K562 (cell line): ENCODE measurements around the gene CMIP. TPM values are rescaled to one million over a fixed set of nuclear protein-coding genes. Genes with fewer than 3 reads are reported as not detected.

ENCODE experiments used
- ATAC-seq: fragments of 200-7000 bp; cut with Tn5 transposase; 3 replicates; pipeline ENCODE4 v1.9.1; 2020; ENCODE audit warnings: moderate library complexity
- BruUV-seq: library from RNA; stranded (reverse); fragments of 400-500 nt; replicated peaks from 2 replicates; lab custom pipeline; 2021; lab: Mats Ljungman, UMichigan
- CTCF ChIA-PET: fragments of 300-600 bp; formaldehyde crosslinking; extraction: SDS; loops from one replicate; lab custom pipeline; 2021; ENCODE audit warnings: low intra/inter-chr PET ratio; lab: Yijun Ruan, JAX
- POLR2A ChIA-PET: fragments of 300-600, 350-650 bp; sonication (Branson Sonifier 250); formaldehyde crosslinking; extraction: SDS; loops from one replicate; lab custom pipeline; 2021; ENCODE audit warnings: antibody characterized with exemption, inconsistent platforms; lab: Yijun Ruan, JAX
- DNase-seq, 4 experiments: peaks; one replicate each; pipeline versions ENCODE4 v3.0.0 to v3.0.0-alpha.2; 2011 to 2018; ENCODE audit warnings: low spot score in 3 of 4, mixed read lengths in 3 of 4; ENCODE audit errors: extremely low read depth in 1 of 4
- FAIRE-seq: peaks from 2 replicates; lab custom pipeline; 2011; peaks lifted over from hg19 to GRCh38; lab: Jason Lieb, UNC
- H2AFZ ChIP-seq: 2 replicates; pipeline ENCODE4 v1.6.0; 2011; ENCODE audit warnings: low read depth, low read length, control low read depth, inconsistent platforms
- H3K27ac ChIP-seq: fragments of 200-600 bp; 3 replicates; pipeline ENCODE4 v1.8.0; 2011; ENCODE audit warnings: low read depth, mild to moderate bottlenecking, control low read depth, inconsistent platforms, low read length, moderate library complexity, mixed read lengths; ENCODE audit errors: extremely low read depth
- H3K27me3 ChIP-seq, 2 experiments: fragments of 300-600 bp in 1 of 2; 2 replicates in 1 of 2; 3 replicates in 1 of 2; pipeline versions ENCODE4 v1.6.0 to v1.8.0; 2011; ENCODE audit warnings: inconsistent platforms in 2 of 2, low read length in 2 of 2, mild to moderate bottlenecking in 1 of 2, mixed read lengths in 1 of 2, moderate library complexity in 1 of 2; ENCODE audit not compliant: control insufficient read depth in 2 of 2, insufficient read depth in 2 of 2
- H3K36me3 ChIP-seq: fragments of 300-600 bp; 3 replicates; pipeline ENCODE4 v1.8.0; 2011; ENCODE audit warnings: mild to moderate bottlenecking, low read length, inconsistent platforms; ENCODE audit not compliant: control insufficient read depth, insufficient read depth
- H3K4me1 ChIP-seq, 2 experiments: fragments of 200-600 bp in 1 of 2; replicated peaks in 1 of 2; 2 replicates in 1 of 2; 3 replicates in 1 of 2; pipeline versions ENCODE4 v1.5.1 to v1.8.0; 2011; ENCODE audit warnings: inconsistent platforms in 2 of 2, low read length in 2 of 2, mild to moderate bottlenecking in 1 of 2, mixed read lengths in 1 of 2, moderate library complexity in 1 of 2; ENCODE audit not compliant: control insufficient read depth in 2 of 2, insufficient read depth in 2 of 2
- H3K4me2 ChIP-seq: 2 replicates; pipeline ENCODE4 v1.6.1; 2011; ENCODE audit warnings: low read length, control low read depth, inconsistent platforms, mixed read lengths; ENCODE audit not compliant: insufficient read depth
- H3K4me3 ChIP-seq: fragments of 200-600 bp; sonication (generic), shearing (Covaris generic); 2 replicates; pipeline ENCODE4 v1.5.1; 2016; ENCODE audit warnings: control low read depth, inconsistent platforms
- H3K79me2 ChIP-seq: fragments of 200-600 bp; 3 replicates; pipeline ENCODE4 v1.8.0; 2011; ENCODE audit warnings: low read length, inconsistent platforms; ENCODE audit not compliant: control insufficient read depth, insufficient read depth
- H3K9ac ChIP-seq, 2 experiments: 2 replicates each; pipeline versions ENCODE4 v1.6.0 to v1.6.1; 2011; ENCODE audit warnings: low read depth in 2 of 2, low read length in 2 of 2, control low read depth in 1 of 2, inconsistent platforms in 1 of 2, mild to moderate bottlenecking in 1 of 2, mixed read lengths in 1 of 2; ENCODE audit not compliant: insufficient read depth in 1 of 2
- H3K9me1 ChIP-seq: one replicate; pipeline ENCODE4 v1.6.0; 2011; ENCODE audit warnings: inconsistent platforms, mild to moderate bottlenecking, low read length, moderate library complexity; ENCODE audit not compliant: control insufficient read depth, insufficient read depth
- H3K9me3 ChIP-seq: replicated peaks from 2 replicates; pipeline ENCODE4 v1.5.1; 2011; ENCODE audit warnings: low read depth, low read length, inconsistent platforms; ENCODE audit not compliant: control insufficient read depth, insufficient read depth
- H4K20me1 ChIP-seq: replicated peaks from 2 replicates; pipeline ENCODE4 v1.6.1; 2011; ENCODE audit warnings: low read length, inconsistent platforms, mixed read lengths; ENCODE audit not compliant: control insufficient read depth, insufficient read depth
- ESRRB ChIP-seq: fragments of 250-450 bp; sonication (Bioruptor Pico); IDR thresholded peaks from 2 replicates; pipeline ENCODE4 v1.5.0; 2020; ENCODE audit warnings: mild to moderate bottlenecking, moderate library complexity, borderline replicate concordance
- ETV5 ChIP-seq: sonication (generic); formaldehyde crosslinking; IDR thresholded peaks from 2 replicates; pipeline ENCODE4 v1.4.0; 2020; ENCODE audit warnings: low read depth, mild to moderate bottlenecking, missing genetic modification reagents
- FOXK1 ChIP-seq: sonication (generic); formaldehyde crosslinking; IDR thresholded peaks from 2 replicates; pipeline ENCODE4 v1.8.0; 2022; ENCODE audit warnings: missing genetic modification reagents, mild to moderate bottlenecking, borderline replicate concordance
- MEIS2 ChIP-seq: fragments of 450-650 bp; IDR thresholded peaks from 2 replicates; pipeline ENCODE4 v1.6.1; 2014; ENCODE audit warnings: mild to moderate bottlenecking; ENCODE audit not compliant: partially characterized antibody
- NFIX ChIP-seq: fragments of 250-450 bp; sonication (Bioruptor Pico); IDR thresholded peaks from 2 replicates; pipeline ENCODE4 v1.4.0; 2020; ENCODE audit warnings: low read depth, mild to moderate bottlenecking, moderate library complexity
- PBX2 ChIP-seq, 2 experiments: IDR thresholded peaks in 1 of 2; conservative IDR thresholded peaks in 1 of 2; 2 replicates each; pipeline ENCODE4 v1.6.1; 2016; ENCODE audit warnings: low read depth in 2 of 2, mild to moderate bottlenecking in 1 of 2, missing compliant biosample characterization in 1 of 2, missing genetic modification characterization in 1 of 2, moderate library complexity in 1 of 2
- SMAD3 ChIP-seq: fragments of 450-650 bp; formaldehyde crosslinking; conservative IDR thresholded peaks from 2 replicates; pipeline ENCODE4 v1.4.0; 2020; ENCODE audit warnings: mild to moderate bottlenecking
- ZC3H4 ChIP-seq: sonication (generic); formaldehyde crosslinking; IDR thresholded peaks from 2 replicates; pipeline ENCODE4 v1.9.0; 2021; ENCODE audit warnings: missing genetic modification reagents, borderline replicate concordance
- ZNF263 ChIP-seq: sonication (generic); formaldehyde crosslinking; IDR thresholded peaks from 2 replicates; pipeline ENCODE4 v1.8.0; 2022; ENCODE audit warnings: mild to moderate bottlenecking, missing genetic modification reagents, borderline replicate concordance
- WGBS: fragments of 100-300 bp; shearing (Covaris generic); methylation state at CpG from one replicate; pipeline ENCODE4 v1.1.6; 2016; ENCODE audit warnings: low coverage, mixed read lengths; ENCODE audit not compliant: insufficient coverage; ENCODE audit errors: missing lambda C conversion rate; 5-methylcytosine and 5-hydroxymethylcytosine counted together
- in situ Hi-C: fragments of 300-500 bp; cut with MboI; formaldehyde crosslinking; loops from 4 replicates; pipeline ENCODE4 v1.15.0; 2018; ENCODE audit warnings: inconsistent platforms, mixed read lengths
- intact Hi-C: fragments of 100-400 bp; cut with micrococcal nuclease; formaldehyde crosslinking; loops from 2 replicates; pipeline ENCODE4 v1.14.2; 2022
- polyA plus RNA-seq, 8 experiments: library from polyadenylated mRNA; depleted of rRNA in 4 of 8; stranded (reverse) in 5 of 8; unstranded in 3 of 8; fragments of >200 nt; fragmentation: Nextera tagmentation in 2 of 8; fragmentation: Illumina TruSeq in 1 of 8; extraction: Ambion mirVana in 2 of 8; extraction: Trizol in 1 of 8; gene quantifications; 2 replicates each; pipeline versions ENCODE4 v1.2.1 to v1.2.3, GENCODE V29; 2011 to 2014; ENCODE audit warnings: inconsistent platforms in 1 of 8, missing spikeins in 1 of 8
- total RNA-seq, 7 experiments: library from RNA; depleted of rRNA in 6 of 7; stranded (reverse); fragments of >200 nt in 6 of 7; fragmentation: Illumina TruSeq in 2 of 7; extraction: Trizol in 2 of 7; gene quantifications; 2 replicates each; pipeline versions ENCODE4 v1.2.1 to v1.2.3, GENCODE V29; 2011 to 2021; ENCODE audit warnings: low replicate concordance in 1 of 7
- TF ChIP-seq, protein P1 (sequence below): fragments of 450-650 bp; IDR thresholded peaks from 2 replicates; pipeline ENCODE4 v1.6.1; 2016
- TF ChIP-seq, protein P2 (sequence below): fragments of 150-350 bp; conservative IDR thresholded peaks from 2 replicates; pipeline ENCODE4 v1.6.1; 2014; ENCODE audit warnings: low read length

CMIP gene
- total and polyA plus RNA-seq, 9 of the 15 experiments (the other 6 are each of a cell fraction or from before 2014, with no cell fraction given): 0.94 to 82.5 (median 10.3) TPM

- H3K36me3 ChIP-seq: peaks cover 16% of the 10 kb centered on the region; the same call in 2 of the 3 replicates
- no peaks in the 10 kb centered on the region for H3K9me1 ChIP-seq
- in situ Hi-C loops: no loop called here
- BruUV-seq: no TSS peak
- 63% methylated on average over 17 of the region's 17 CpGs for WGBS
- FAIRE-seq (peak; percentile 44), ATAC-seq (0 out of 3 replicates have a peak, but pooled peaks have one; percentile 3), DNase-seq (peak in 1 of 4 experiments; percentile 43)
- peaks cover 87% of the 10 kb centered on the region for H3K79me2 ChIP-seq
- CTCF ChIA-PET: no interaction called here
- H3K27ac ChIP-seq: peak overlapping the region; percentile 9; the same call in 2 of the 3 replicates
- peaks cover 44 to 61% of the 10 kb centered on the region in 2 experiments for H3K4me1 ChIP-seq
- H3K9ac ChIP-seq: peak overlapping the region in 1 of 2 experiments; percentile 80; a peak in 2 of 4 replicates
- H3K27me3 ChIP-seq: no peaks in the 10 kb centered on the region
- H2AFZ ChIP-seq: no peak overlapping the region
- H3K4me3 ChIP-seq: no peak overlapping the region
- no peaks in the 10 kb centered on the region; the same call in 1 of the 2 replicates for H4K20me1 ChIP-seq
- H3K4me2 ChIP-seq: no peak overlapping the region
- intact Hi-C loops: no loop called here
- H3K9me3 ChIP-seq: no peaks in the 10 kb centered on the region
- POLR2A ChIA-PET: interaction anchor here (0.7 to 1.1 kb wide), 3 partner anchors 9 to 21 kb away, joined by 3 read pairs; no protein-coding TSS in a partner anchor
- TF ChIP-seq ETV5 (CRISPR knock-in tag) (0 out of 2 replicates have a peak, but pooled peaks have one; percentile 35), ZNF263 (CRISPR knock-in tag) (0 out of 2 replicates have a peak, but pooled peaks have one; percentile 30), ZC3H4 (CRISPR knock-in tag) (no peak), MEIS2 (peak; percentile 43), PBX2 (CRISPR knock-in tag; IDR thresholded peaks at IDR 0.05; ENCODE audit: low read depth) (no peak), PBX2 (tag; conservative IDR thresholded peaks at IDR 0.05; ENCODE audit: low read depth) (peak; percentile 44; the same call in 1 of the 2 replicates), SMAD3 (CRISPR knock-in tag) (no peak), NFIX (no peak), FOXK1 (CRISPR knock-in tag) (no peak), ESRRB (CRISPR knock-in tag) (no peak)
- TF ChIP-seq, protein P1, sequence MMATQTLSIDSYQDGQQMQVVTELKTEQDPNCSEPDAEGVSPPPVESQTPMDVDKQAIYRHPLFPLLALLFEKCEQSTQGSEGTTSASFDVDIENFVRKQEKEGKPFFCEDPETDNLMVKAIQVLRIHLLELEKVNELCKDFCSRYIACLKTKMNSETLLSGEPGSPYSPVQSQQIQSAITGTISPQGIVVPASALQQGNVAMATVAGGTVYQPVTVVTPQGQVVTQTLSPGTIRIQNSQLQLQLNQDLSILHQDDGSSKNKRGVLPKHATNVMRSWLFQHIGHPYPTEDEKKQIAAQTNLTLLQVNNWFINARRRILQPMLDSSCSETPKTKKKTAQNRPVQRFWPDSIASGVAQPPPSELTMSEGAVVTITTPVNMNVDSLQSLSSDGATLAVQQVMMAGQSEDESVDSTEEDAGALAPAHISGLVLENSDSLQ: peak; percentile 17; the same call in 1 of the 2 replicates
- TF ChIP-seq, protein P2, sequence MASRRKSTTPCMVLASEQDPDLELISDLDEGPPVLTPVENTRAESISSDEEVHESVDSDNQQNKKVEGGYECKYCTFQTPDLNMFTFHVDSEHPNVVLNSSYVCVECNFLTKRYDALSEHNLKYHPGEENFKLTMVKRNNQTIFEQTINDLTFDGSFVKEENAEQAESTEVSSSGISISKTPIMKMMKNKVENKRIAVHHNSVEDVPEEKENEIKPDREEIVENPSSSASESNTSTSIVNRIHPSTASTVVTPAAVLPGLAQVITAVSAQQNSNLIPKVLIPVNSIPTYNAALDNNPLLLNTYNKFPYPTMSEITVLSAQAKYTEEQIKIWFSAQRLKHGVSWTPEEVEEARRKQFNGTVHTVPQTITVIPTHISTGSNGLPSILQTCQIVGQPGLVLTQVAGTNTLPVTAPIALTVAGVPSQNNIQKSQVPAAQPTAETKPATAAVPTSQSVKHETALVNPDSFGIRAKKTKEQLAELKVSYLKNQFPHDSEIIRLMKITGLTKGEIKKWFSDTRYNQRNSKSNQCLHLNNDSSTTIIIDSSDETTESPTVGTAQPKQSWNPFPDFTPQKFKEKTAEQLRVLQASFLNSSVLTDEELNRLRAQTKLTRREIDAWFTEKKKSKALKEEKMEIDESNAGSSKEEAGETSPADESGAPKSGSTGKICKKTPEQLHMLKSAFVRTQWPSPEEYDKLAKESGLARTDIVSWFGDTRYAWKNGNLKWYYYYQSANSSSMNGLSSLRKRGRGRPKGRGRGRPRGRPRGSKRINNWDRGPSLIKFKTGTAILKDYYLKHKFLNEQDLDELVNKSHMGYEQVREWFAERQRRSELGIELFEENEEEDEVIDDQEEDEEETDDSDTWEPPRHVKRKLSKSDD: no peak
Observed at GRCh38 chr16:81502396-81503070, 57.9 kb downstream of the CMIP start.
